GM19238 (cell line): ENCODE data around the gene RGL3.
A peak's percentile ranks its signal among the peaks of the same experiment; 100 is the strongest.
"Not testable (repeated sequence)": the region's sequence is repeated elsewhere in the genome, so short reads cannot be mapped to it uniquely, and the experiment has no call there.

Experiments
- DNase-seq: peaks from one replicate; pipeline ENCODE4 v3.0.0; 2011; ENCODE audit warnings: low spot score; ENCODE audit not compliant: insufficient read length

The RGL3 gene

DNA sequence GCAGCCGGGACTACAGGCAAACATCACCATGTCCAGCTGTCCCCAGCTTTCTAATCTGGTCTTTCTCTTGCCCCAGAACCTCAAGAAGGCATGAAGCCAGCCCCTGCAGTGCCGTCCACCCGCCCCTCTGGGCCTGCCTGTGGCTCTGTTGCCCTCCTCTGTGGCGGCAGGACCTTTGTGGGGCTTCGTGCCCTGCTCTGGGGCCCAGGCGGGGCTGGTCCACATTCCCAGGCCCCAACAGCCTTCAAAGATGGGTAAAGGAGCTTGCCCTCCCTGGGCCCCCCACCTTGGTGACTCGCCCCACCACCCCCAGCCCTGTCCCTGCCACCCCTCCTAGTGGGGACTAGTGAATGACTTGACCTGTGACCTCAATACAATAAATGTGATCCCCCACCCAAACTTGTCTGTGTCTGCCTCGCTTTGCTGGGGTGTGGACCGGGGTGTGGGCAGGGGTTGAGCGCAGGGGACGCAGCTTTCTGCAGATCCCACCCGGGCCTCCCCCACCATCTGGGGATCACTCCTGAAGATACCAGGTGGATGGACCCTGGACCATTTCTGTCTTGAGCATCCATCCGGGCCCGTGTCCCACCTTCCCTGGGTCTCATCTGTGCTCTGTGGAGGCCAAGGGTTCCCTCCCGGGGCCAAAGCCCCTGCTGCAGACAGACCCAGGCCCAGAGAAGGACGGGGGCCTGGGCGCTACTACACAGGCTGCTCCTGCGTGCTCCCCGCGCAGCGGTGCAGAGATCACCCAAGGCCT, 31.6 kb upstream of the RGL3 start:
- DNase-seq = no peak

DNA sequence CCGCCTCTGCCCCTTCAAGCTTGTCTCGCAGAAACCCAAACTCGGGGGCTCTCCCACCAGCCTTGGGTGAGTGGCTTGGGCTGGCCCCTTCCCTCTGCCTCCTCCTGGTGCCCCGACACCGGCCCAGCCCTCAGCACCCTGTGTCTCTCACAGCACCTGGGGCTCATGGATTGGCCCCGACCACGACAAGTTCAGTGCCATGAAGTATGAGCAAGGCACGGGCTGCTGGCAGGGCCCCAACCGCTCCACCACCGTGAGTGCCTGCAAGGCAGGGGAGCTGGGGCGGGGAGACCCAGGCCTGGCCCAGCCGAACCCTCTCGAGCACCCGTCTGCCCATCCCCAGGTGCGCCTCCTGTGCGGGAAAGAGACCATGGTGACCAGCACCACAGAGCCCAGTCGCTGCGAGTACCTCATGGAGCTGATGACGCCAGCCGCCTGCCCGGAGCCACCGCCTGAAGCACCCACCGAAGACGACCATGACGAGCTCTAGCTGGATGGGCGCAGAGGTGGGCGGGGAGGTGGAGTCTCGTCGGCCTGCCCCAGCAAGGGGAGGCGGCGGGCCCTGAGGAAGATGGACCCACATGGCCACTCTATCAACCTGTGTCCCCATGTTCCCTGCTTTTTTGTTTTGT, 29.9 kb upstream of the RGL3 start:
- no peak for DNase-seq

DNA sequence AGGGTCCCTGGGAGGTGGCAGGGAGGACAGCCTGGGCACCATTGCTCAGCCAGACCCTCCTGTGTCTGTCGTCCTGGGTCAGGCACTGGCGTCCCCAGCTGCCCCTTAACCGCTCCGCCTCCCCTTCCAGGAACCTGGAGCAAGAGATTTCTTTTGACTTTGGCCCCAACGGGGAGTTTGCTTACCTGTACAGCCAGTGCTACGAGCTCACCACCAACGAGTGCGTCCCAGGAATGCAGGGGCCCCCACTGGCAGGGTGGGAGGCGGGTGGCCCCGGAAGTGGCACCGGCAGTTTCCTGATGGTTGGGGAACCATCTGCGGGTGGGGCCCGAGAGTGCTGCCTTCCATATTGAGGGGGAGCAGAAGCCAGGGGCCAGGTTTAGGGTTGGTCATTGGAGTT, 29.3 kb upstream of the RGL3 start:
- no peak for DNase-seq

DNA sequence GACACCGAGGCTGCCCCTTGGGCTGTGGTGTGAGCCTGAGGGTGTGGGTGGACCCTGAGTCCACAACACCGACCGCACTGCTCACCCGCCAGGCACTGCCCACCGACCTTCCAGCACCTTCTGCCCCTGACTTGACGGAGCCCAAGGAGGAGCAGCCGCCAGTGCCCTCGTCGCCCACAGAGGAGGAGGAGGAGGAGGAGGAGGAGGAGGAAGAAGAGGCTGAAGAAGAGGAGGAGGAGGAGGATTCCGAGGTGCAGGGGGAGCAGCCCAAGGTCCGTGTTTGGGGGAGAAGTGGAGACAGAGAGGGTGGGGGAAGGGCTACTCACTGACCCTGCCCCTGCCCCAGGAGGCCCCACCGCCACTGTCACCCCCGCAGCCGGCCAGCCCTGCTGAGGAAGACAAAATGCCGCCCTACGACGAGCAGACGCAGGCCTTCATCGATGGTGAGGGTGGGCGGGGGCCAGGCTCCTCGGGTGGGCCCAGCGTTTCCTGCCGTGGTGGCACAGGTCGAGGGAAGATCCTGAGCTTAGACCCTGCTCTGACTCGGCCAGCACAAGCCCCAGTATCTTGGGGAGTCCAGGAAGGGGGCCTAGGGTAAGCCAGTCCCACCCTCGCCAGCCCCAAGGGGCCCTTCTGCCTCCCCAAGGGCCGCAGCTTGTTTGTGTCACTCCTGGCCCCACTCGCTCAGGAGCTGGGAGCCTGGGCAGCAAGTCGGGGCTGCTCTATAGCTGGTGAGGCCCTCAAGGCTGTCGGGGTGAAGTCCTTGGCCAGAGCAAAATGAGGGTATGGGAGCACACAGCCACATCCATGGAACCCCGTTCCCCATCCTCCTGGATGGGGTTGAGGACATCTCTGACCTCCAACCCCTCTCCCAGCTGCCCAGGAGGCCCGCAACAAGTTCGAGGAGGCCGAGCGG, 28.5 kb upstream of the RGL3 start:
- no peak for DNase-seq

DNA sequence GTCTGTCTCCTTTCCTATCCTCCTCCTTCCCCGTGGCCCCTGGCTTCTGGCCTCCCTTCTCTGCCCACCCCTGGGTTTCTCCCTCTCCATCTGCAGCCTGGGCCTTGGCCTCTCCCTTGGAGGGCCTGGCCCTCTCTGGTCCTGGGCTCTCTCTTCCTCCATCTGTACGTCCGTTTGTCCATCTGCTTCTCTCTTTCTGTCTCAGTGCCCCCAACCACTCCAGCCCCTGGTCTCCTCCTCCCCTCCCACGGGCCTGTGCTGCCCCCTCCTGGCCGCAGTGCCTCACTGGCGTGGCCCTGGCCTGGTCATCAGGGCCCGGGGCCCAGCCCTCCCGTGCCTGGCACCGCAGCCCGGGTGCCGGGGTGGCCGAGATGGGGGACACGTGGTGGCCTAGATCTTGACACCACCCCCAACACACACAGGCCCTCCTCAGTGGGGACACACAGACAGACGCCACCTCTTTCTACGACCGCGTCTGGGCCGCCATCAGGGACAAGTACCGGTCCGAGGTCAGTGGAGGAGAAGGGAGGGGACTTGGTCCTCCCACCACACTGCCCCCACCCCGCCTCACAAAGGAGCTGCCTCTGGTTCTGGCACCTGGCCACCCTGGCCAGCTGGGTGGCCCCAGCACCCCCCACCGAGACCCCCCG, 27.7 kb upstream of the RGL3 start:
- peak; percentile 60 for DNase-seq

DNA sequence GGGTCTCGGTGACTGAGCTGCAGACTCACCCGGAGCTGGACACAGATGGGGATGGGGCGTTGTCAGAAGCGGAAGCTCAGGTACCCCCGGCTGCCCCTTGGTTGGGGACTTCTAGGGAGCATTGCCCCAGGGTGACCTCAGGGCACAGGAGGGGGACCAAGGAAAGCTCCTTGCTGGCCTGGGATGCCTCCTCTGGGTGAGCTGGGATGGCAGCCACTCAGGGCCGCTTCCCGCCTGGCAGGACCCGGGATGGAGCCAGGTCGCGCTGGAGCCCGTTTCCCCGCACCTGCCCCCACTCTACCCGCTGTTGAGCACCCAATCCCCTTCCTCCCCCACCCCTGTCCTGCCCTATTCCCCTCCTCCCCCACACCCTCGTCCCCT, 27.1 kb upstream of the RGL3 start:
- DNase-seq = no peak

DNA sequence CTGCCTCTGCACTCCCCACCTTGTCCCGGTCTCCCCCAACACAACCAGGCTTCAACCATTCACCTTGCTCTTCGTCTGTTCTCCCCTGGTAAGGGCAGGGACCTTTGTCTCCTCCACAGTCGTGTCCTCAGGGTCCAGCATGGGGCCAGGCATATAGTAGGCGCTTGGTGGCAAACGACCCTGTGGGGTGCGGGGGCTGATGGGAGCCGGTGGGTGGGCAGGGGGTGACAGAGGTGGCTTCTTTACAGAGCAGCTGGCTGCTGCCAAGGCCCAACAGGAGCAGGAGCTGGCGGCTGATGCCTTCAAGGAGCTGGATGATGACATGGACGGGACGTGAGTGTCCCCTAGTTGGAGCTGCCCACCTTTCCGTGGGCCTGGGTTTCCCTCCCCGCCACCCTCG, 26.0 kb upstream of the RGL3 start:
- no peak for DNase-seq

DNA sequence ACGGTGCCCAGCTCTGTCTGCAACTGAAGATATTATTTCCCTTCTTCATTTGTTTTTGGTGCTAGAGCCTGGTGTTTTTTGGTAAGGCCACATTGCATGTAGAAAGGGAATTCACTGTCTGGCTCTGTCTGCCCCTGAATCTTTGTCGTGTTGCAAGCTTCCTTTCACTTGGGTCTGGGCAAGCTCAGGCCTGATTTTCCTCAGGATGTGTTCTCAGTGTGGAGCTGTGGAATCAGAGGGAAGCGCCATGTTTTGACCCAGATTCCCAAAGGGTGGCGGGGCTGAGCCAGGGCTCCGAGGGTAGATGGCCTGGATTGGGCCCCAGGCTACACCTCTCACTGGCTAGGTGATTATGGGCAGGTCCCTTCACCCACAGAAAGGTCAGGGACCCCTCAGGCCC, 24.9 kb upstream of the RGL3 start:
- DNase-seq = no peak

DNA sequence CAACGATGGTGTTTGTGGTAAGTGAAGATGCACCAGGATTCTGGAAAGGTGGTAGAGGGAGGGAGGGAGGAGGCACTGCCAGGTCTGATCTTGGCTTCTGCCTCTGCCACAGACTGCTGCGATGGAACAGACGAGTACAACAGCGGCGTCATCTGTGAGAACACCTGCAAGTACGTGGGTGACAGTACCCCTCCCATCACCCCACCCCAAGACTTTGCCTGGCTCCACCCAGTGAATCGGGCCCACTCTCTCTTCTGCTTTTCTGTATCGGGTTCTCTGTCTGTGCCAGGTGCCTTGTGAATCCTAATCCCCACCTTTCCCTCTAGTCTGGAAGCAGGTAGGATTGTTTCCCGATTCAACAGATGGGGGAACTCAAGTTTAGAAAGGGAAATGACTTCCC, 18.8 kb upstream of the RGL3 start:
- no peak for DNase-seq

DNA sequence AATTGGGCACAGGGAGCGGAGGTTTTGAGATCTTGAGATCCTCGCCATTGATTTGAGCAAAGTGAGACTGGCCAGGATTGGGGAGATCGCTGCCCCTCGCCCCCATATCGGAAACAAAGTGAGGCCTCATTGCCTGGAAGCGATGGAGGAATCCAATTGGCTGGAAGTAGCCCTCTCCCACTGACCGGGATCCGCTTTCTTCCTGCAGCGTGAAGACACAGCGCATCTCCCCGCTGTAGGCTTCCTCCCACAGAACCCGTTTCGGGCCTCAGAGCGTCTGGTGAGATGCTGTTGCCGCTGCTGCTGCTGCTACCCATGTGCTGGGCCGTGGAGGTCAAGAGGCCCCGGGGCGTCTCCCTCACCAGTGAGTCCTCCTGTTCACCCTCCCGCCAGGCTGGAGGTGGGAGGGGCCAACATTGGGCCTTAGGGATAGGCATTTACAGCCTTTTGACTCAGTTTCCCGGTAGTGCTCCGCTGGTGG, 16.8 kb upstream of the RGL3 start:
- DNase-seq = no peak

DNA sequence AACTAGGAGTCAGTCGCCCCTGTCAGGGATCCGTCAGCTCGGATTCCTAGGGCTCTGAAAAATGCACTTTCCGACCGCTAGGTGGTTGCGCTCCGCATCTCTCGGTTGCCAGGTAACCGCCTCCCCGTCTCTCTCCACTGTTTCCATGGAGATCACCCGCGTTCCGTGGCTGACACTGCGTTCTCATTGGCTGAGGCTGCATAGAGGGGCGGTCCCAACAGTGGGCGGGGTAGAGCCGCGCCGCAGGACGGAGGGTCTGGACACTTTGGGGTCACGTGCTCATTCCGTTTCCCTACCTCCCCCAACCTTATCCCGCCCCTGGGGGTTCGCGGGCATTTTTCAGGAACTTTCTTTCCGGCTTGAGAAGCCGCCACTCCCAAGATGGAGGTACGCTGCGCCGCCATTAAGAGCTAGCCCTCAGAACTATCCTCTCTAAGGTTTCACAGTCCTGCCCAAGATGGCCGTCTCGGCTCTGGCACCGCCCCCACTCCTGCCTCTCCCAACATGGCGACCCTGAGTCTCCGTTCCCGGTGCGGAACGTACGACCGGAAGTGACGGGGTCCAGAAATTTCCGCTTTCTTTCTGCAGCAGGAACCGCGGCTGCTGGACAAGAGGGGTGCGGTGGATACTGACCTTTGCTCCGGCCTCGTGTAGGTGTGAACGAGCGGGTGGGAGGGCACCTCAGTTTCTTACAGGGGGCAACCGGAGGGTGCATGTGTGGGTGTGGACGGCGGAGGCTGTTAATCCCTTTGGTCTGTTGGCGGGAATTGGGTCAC, 16.1 kb upstream of the RGL3 start, which contains the start of the genes ODAD3 and PRKCSH:
Gene ODAD3 (minus strand): TSS at position 65 of the 776 bp plus-strand sequence. CDS start 105 bp downstream, outside the sequence.
Gene PRKCSH (plus strand): TSS at position 579 of the 776 bp plus-strand sequence. CDS start 483 bp downstream, outside the sequence.
- DNase-seq = peak; percentile 97

DNA sequence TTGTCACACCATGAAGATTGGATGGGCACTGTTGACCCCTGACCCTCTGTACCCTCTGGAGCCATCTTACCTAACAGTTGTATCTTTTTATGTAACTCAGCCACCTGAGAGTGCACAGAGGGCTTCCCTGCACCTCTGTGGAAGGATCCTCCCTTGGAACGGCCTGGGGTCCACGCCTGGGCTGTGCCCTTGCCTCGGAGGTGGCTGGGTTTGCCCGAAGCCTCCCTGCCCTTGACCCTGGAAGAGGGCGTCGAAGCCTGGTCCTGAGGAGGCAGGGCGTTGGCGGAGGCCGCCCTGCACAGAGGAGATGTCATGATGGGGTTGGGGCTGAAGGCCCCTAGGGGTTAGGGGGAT, 15.6 kb upstream of the RGL3 start:
- no peak for DNase-seq

DNA sequence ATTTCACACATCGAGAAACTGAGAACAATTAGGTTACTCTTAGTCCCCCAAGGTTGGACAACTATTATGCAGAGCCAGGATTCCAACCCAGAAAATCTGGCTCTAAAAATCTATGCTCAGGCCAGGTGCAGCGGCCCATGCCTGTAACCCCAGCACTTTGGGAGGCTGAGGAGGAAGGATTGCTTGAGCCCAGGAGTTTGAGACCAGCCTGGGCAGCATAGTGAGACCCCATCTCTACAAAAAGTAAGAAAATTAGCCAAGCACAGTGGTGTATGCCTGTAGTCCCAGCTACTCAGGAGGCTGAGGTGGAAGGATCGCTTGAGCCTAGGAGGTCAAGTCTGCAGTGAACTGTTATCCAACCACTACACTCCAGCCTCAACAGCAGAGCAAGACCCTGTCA, 14.4 kb upstream of the RGL3 start:
- not testable (repeated sequence) for DNase-seq

DNA sequence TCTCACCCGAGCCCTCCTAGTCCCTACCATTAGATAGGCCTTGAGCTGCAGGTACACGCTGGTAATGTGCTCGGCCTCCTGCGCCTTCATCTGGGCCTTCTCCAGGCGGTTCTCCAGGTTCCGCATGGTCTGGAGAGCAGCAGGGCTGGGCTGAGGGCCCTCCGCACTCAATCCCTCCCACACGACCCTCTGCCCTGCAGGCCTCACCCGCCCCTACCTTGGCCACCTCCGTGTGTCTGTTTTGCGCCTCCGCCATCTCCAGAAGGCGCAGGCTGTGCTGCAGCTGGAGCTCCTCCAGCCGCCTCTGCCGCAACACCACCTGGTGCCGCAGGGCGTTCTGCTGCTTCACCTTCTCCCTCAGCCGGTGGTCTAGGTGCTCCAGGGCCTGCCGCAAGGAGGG, 7.5 kb upstream of the RGL3 start:
- no peak for DNase-seq

DNA sequence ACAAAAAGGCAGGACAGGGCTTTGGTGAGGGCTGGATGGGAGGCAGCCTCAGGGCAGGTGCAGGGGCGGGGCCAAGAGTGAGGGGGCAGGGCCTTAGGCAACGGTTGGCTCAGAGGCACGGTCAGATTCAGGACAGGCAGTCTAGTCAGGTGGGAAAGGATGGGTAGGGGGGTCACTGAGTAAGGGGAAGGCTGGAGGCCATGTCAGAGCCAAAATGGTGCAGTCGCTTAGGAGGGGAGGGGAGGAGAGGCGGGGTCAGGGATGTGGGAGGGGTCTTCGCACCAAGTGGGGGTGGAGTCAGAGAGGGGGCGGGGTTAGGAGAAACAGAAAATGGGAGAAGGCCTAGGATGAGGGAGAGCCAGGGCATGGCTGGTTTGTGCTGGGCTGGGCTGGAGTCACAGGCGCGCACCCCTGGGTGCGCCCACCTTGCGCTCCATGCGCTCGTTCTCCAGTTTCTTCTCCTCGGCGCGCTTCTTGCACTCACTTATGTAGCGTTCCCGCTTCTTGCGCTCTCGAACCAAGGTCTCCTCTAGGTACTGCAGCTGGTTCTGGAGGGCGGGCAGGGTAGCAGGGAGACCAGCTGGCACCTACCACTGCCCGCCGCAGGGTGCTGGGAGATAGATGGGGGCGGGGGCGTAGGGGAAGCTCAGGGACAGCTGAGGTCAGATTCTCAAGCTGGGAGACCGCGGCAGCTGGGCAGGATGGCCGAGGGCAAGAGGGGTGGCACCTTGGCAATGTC, 6.8 kb upstream of the RGL3 start:
- no peak for DNase-seq

DNA sequence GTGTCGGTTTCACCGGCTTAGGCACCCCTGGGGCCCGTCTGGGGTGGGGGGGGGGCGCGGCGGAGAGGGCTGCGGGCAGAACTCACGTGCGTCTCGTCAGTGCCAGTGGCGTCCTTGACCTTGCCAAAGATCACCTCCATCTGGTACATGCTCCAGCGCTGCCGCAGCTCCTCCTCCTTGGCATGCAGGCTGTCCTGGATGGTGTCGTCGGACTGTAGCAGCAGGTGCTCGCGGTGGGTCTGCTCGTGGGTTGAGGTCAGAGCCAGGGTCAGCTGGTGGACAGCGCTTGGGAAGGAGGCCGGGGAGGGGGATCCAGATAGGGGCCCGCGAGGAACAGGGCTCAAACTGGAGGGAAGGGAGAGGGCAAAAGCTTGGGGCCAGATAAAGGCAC, 4.7 kb upstream of the RGL3 start:
- DNase-seq = no peak

DNA sequence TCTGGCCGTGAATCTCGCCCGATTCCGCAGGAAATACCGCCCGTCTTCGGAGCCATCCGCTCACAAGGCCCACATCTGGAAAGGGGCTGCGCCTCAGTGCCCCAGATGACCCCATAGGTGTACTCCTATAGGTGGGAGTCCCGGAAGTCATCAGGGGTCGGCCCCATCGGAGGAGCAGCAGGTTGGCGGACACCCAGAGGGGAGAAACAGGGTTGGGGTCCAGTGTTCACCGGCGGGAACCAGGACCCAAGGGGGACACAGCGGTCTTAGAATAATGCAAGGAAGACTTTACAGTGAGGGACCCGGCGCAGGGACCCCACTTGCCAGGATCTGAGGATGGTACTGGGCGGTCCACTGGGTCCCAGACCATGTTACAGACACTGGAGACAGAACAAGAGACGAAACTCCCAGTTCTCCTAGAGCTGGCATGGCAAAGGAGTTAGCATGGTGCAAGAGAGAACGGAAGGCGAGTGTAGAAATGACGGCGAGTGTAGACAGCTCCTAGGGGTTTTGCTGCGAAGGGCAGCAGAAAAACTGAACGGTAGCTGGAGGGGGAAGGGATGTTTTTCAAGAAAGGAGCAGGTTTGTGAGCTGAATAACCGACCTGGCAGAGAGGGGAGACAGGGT, 4.2 kb upstream of the RGL3 start:
- DNase-seq = no peak

DNA sequence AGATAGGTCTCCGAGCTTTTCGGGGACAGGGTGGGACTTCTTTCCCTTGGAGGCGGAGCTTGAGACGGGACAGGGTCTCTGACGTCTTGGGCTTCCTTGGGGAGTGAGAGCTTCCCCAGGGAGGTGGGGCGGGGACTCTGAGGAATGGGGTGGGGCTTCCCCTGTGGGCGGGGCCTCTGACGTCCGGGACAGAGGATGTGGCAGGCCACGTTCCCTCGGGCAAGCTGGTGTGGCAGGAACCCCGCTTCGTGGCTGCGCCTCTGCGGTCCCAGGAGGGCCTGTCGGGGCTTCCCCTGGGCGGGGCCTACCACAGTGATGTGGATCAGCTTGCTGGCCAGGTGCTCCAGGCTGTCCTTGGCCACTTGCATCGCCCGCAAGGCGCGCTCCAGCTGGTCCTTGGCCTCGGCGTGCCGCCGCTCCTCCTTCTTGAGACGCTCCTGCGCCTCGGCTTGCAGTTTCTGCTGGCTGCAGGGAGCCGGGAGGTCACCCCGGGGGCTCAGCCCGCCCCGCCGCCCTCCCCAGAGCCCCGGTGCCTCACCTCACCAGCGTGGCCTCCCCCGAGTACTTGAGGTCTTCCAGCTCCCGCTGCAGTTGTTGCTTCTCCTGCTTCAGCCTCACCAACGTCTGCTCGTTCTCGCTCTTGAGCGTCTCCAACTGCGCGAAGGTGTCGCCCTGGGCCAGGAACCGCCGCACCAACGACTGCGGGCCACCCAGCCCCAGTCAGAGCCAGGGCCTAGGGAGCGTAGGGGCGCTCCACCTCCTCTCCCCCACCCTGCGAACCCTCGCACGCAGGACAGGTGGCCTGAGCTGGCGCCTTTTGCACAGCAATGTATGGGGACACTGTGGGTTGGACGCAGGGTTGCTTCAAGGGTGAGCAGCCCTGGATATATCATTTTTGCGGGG, 3.3 kb upstream of the RGL3 start:
- peak; percentile 84 for DNase-seq
